ENCODE measurements around the gene CDC14B.

The CDC14B gene

GRCh38 chr9:96485280-96485679 lies 134.4 kb downstream of the CDC14B start:
- DNase-seq (ENCODE audit: low read depth, low spot score): no peak

- DNase-seq (ENCODE audit: low read depth, low spot score): no peak
Observed at GRCh38 chr9:96484521-96484931, 135.1 kb downstream of the CDC14B start.

- DNase-seq (ENCODE audit: low read depth, low spot score): no peak
Observed at GRCh38 chr9:96483733-96484390, 135.8 kb downstream of the CDC14B start.

- no peak for DNase-seq (ENCODE audit: low read depth, low spot score)
Observed at GRCh38 chr9:96483197-96483596, 136.4 kb downstream of the CDC14B start.

GRCh38 chr9:96482476-96482875 lies 137.2 kb downstream of the CDC14B start:
- no peak for DNase-seq (ENCODE audit: low read depth, low spot score)

GRCh38 chr9:96480736-96481135 lies 138.9 kb downstream of the CDC14B start:
- no peak for DNase-seq (ENCODE audit: low read depth, low spot score)

- DNase-seq (ENCODE audit: low read depth, low spot score): no peak
Observed at GRCh38 chr9:96478829-96479371, 140.7 kb downstream of the CDC14B start.

GRCh38 chr9:96476591-96476990 lies 143.1 kb downstream of the CDC14B start:
- DNase-seq (ENCODE audit: low read depth, low spot score): no peak

- no peak for DNase-seq (ENCODE audit: low read depth, low spot score)
Observed at GRCh38 chr9:96476013-96476412, 143.6 kb downstream of the CDC14B start.

GRCh38 chr9:96467784-96468183 lies 151.9 kb downstream of the CDC14B start:
- DNase-seq (ENCODE audit: low read depth, low spot score): no peak

GRCh38 chr9:96464426-96464825 lies 155.2 kb downstream of the CDC14B start:
- no peak for DNase-seq (ENCODE audit: low read depth, low spot score)

GRCh38 chr9:96462541-96462940 lies 157.1 kb downstream of the CDC14B start:
- DNase-seq (ENCODE audit: low read depth, low spot score): no peak

GRCh38 chr9:96461336-96461735 lies 158.3 kb downstream of the CDC14B start:
- no peak for DNase-seq (ENCODE audit: low read depth, low spot score)

GRCh38 chr9:96460882-96461281 lies 158.8 kb downstream of the CDC14B start:
- DNase-seq (ENCODE audit: low read depth, low spot score): no peak

- DNase-seq (ENCODE audit: low read depth, low spot score): no peak
Observed at GRCh38 chr9:96460470-96460869, 159.2 kb downstream of the CDC14B start.

- no peak for DNase-seq (ENCODE audit: low read depth, low spot score)
Observed at GRCh38 chr9:96459268-96460007, 160.2 kb downstream of the CDC14B start.

- DNase-seq (ENCODE audit: low read depth, low spot score): no peak
Observed at GRCh38 chr9:96458226-96458625, 161.4 kb downstream of the CDC14B start.

- DNase-seq (ENCODE audit: low read depth, low spot score): no peak
Observed at GRCh38 chr9:96457266-96457665, 162.4 kb downstream of the CDC14B start.

GRCh38 chr9:96453625-96454024 lies 166.0 kb downstream of the CDC14B start:
- no peak for DNase-seq (ENCODE audit: low read depth, low spot score)

GRCh38 chr9:96450613-96451528 lies 168.8 kb downstream of the CDC14B start:
- DNase-seq (ENCODE audit: low read depth, low spot score): no peak

Data from iPS DF 19.7 (cell line).